D721Med (cell line): ENCODE data around the gene CFAP73.
"Not testable (repeated sequence)": the region's sequence is repeated elsewhere in the genome, so short reads cannot be mapped to it uniquely, and the experiment has no call there.

ENCODE experiments used
- DNase-seq: peaks from one replicate; pipeline ENCODE4 v3.0.0; 2011; ENCODE audit warnings: low spot score; ENCODE audit not compliant: insufficient read length
- FAIRE-seq: peaks from 2 replicates; lab custom pipeline; 2011; peaks lifted over from hg19 to GRCh38; lab: Jason Lieb, UNC
- CTCF ChIP-seq: IDR thresholded peaks from 2 replicates; pipeline ENCODE4 v1.5.1; 2012; ENCODE audit warnings: mild to moderate bottlenecking, control low read depth; ENCODE audit not compliant: insufficient read depth; ENCODE audit errors: missing control alignments

CFAP73 gene

GRCh38 chr12:113201187-113202177 is 52.0 kb downstream of the CFAP73 start:
- TF ChIP-seq CTCF: no peak
- DNase-seq (no peak), FAIRE-seq (no peak)

- DNase-seq (no peak), FAIRE-seq (no peak)
- TF ChIP-seq CTCF: no peak
Measured at GRCh38 chr12:113202300-113203075, 53.0 kb downstream of the CFAP73 start.

- no peak for TF ChIP-seq CTCF
- no peak for DNase-seq
- no peak for FAIRE-seq
Measured at GRCh38 chr12:113203852-113204760, 54.6 kb downstream of the CFAP73 start.

GRCh38 chr12:113204804-113205203 is 55.3 kb downstream of the CFAP73 start:
- FAIRE-seq (no peak), DNase-seq (no peak)
- no peak for TF ChIP-seq CTCF

- not testable (repeated sequence) for FAIRE-seq, DNase-seq
Measured at GRCh38 chr12:113206802-113207201, 57.3 kb downstream of the CFAP73 start.

GRCh38 chr12:113207613-113208040 is 58.1 kb downstream of the CFAP73 start:
- TF ChIP-seq CTCF: no peak
- DNase-seq (no peak), FAIRE-seq (no peak)
